Choroid plexus epithelial cell (primary cell): Measurements from ENCODE around the gene CPNE5.

Experiments used
- DNase-seq: peaks from one replicate; pipeline ENCODE4 v3.0.0-alpha.2; 2010; ENCODE audit warnings: low read depth
- H3K4me3 ChIP-seq: 2 replicates; pipeline ENCODE4 v1.5.1; 2011; ENCODE audit warnings: low read depth, mild to moderate bottlenecking, control low read depth, low read length, moderate library complexity
- CTCF ChIP-seq: conservative IDR thresholded peaks from 2 replicates; pipeline ENCODE4 v1.5.1; 2011; ENCODE audit warnings: low read depth, mild to moderate bottlenecking, control low read depth, inconsistent platforms, low read length, moderate library complexity

CPNE5 gene

GRCh38 chr6:36698871-36699271 is 140.4 kb downstream of the CPNE5 start:
- no peak overlapping the region for H3K4me3 ChIP-seq
- no peak for TF ChIP-seq CTCF
- DNase-seq = no peak

GRCh38 chr6:36698196-36698595 is 141.0 kb downstream of the CPNE5 start:
- DNase-seq = no peak
- TF ChIP-seq CTCF = no peak
- H3K4me3 ChIP-seq = no peak overlapping the region

- DNase-seq = no peak
- no peak within 1 kb of the TSS for H3K4me3 ChIP-seq
- no peak for TF ChIP-seq CTCF
Measured at GRCh38 chr6:36697481-36697903, 141.8 kb downstream of the CPNE5 start, which contains the start of gene RAB44. Gene RAB44, plus strand, starts transcription at chr6:36697826. Its CDS starts 6,410 bp downstream, at chr6:36704236.

GRCh38 chr6:36695414-36695813 is 143.8 kb downstream of the CPNE5 start:
- DNase-seq = no peak
- no peak for TF ChIP-seq CTCF
- no peak overlapping the region for H3K4me3 ChIP-seq

- H3K4me3 ChIP-seq = no peak overlapping the region
- TF ChIP-seq CTCF = no peak
- no peak for DNase-seq
Measured at GRCh38 chr6:36694616-36695015, 144.6 kb downstream of the CPNE5 start.

- no peak for TF ChIP-seq CTCF
- H3K4me3 ChIP-seq = no peak overlapping the region
- DNase-seq = no peak
Measured at GRCh38 chr6:36692861-36693702, 146.2 kb downstream of the CPNE5 start.

GRCh38 chr6:36692220-36692619 is 147.0 kb downstream of the CPNE5 start:
- DNase-seq = no peak
- no peak overlapping the region for H3K4me3 ChIP-seq
- no peak for TF ChIP-seq CTCF
